Right cardiac atrium (tissue), 5 donors: ENCODE results near the gene STK35. TPM values are rescaled to one million over a fixed set of nuclear protein-coding genes. Genes with fewer than 3 reads are reported as not detected.
"Not testable (repeated sequence)": the region's sequence is repeated elsewhere in the genome, so short reads cannot be mapped to it uniquely, and the experiment has no call there.

ENCODE experiments used
- ATAC-seq, 2 donors: fragments of 200-7000 bp; cut with Tn5 transposase; one replicate each; pipeline versions ENCODE4 v1.8.0 to v1.9.1; 2020; ENCODE audit warnings: moderate library complexity in 2 of 2, mild to moderate bottlenecking in 1 of 2
- DNase-seq, 3 donors: peaks; one replicate each; pipeline ENCODE4 v3.0.0-alpha.2; 2020
- H3K27ac ChIP-seq: one replicate; pipeline ENCODE4 v1.5.1; 2013; ENCODE audit warnings: mild to moderate bottlenecking, low read length, control low read depth, moderate library complexity
- H3K27me3 ChIP-seq: one replicate; pipeline ENCODE4 v1.6.1; 2013; ENCODE audit not compliant: control insufficient read depth, insufficient read depth
- H3K4me1 ChIP-seq: one replicate; pipeline ENCODE4 v1.6.1; 2013; ENCODE audit warnings: low read length; ENCODE audit not compliant: control insufficient read depth, insufficient read depth
- H3K4me3 ChIP-seq: one replicate; pipeline ENCODE4 v1.5.1; 2013; ENCODE audit warnings: low read length, control low read depth
- H3K9me3 ChIP-seq: one replicate; pipeline ENCODE4 v1.6.1; 2013; ENCODE audit warnings: low read length; ENCODE audit not compliant: control insufficient read depth
- WGBS: extraction: QIAGEN DNeasy Blood & Tissue Kit; methylation state at CpG from one replicate; pipeline ENCODE4 v1.1.7; 2013; 5-methylcytosine and 5-hydroxymethylcytosine counted together
- intact Hi-C, 4 donors: fragments of 100-400 bp; cut with DNase I; formaldehyde crosslinking; loops; one replicate each; pipeline versions ENCODE4 v1.11.0 to v1.14.0; 2022 to 2023
- polyA plus RNA-seq: library from polyadenylated mRNA; stranded (reverse); fragments of 200-250 nt; gene quantifications from one replicate; pipeline ENCODE4 v1.2.3, GENCODE V29; 2013
- total RNA-seq, 4 donors: library from RNA; stranded (reverse); fragmentation: NEBNext Ultra II Directional; extraction: Animal tissue kit (Norgen Biotek cat#: 25700); gene quantifications; one replicate each; pipeline ENCODE4 v1.2.1, GENCODE V29; 2021
- donor health status: healthy with polysubstance abuse.
- donor health status: DM: no; HTN: yes; CAD: no.
- donor health status: DM: no; HTN: no; CAD: no.
- donor health status: DM: no; HTN: yes; CAD: no; lungs with severe emphysema.
- donor health status: DM: yes; HTN: yes; CAD: no.

The STK35 gene
- total and polyA plus RNA-seq, 5 donors: 7.8 to 16.5 (median 11.0) TPM

- ATAC-seq: peak; percentile 75 to 89
- Histone ChIP-seq H3K27me3 (no peaks in the 10 kb centered on the region), H3K4me3 (no peak overlapping the region), H3K9me3 (no peaks in the 10 kb centered on the region), H3K4me1 (peaks cover 2% of the 10 kb centered on the region), H3K27ac (no peak overlapping the region)
- intact Hi-C loops: loop anchor here (2.0 to 10.0 kb wide), 6 partner anchors 85 to 408 kb away; no protein-coding TSS in a partner anchor
- DNase-seq: peak; percentile 68 to 87 (median 79)
- 18% methylated on average over 17 of the region's 17 CpGs for WGBS
These were observed 70.9 kb downstream of the STK35 start for GRCh38 chr20:2172305-2173175.

DNA sequence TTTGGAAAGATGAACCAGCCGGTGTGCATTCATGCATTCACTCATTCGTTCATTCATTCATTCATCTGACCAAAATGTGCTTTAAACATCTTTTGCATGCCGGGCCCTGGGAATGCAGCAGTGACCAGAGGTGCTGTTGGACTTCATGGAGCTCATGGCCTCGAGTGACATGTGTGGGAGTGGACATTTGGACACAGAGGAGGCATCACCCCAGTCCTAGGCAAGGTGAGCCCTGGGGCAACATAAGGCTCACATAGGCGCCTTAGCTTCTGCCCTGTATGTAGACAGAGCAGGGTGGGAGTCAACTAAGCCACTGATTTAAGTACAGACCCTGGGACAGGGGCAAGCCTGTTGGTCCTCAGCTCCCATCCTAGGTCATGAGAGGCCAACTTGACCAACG, 71.6 kb downstream of the STK35 start:
- ATAC-seq: no peak
- no peak for DNase-seq
- WGBS: 59% methylated on average over 6 of the region's 6 CpGs
- Histone ChIP-seq H3K4me1 (peaks cover 2% of the 10 kb centered on the region), H3K4me3 (no peak overlapping the region), H3K27me3 (no peaks in the 10 kb centered on the region), H3K27ac (no peak overlapping the region), H3K9me3 (no peaks in the 10 kb centered on the region)
- intact Hi-C loops: loop anchor here (2.0 to 10.0 kb wide), 6 partner anchors 86 to 408 kb away; no protein-coding TSS in a partner anchor

- H3K27me3 ChIP-seq: no peaks in the 10 kb centered on the region
- peaks cover 2% of the 10 kb centered on the region for H3K4me1 ChIP-seq
- ATAC-seq (no peak), DNase-seq (no peak)
- H3K4me3 ChIP-seq: no peak overlapping the region
- H3K27ac ChIP-seq: no peak overlapping the region
- 85% methylated on average over 3 of the region's 3 CpGs for WGBS
- intact Hi-C loops: loop anchor here (5.0 to 10.0 kb wide), 4 partner anchors 87 to 409 kb away; no protein-coding TSS in a partner anchor
- no peaks in the 10 kb centered on the region for H3K9me3 ChIP-seq
These were observed 72.4 kb downstream of the STK35 start for GRCh38 chr20:2174067-2174466.

GRCh38 chr20:2176946-2177345, 75.3 kb downstream of the STK35 start:
- Histone ChIP-seq H3K9me3 (no peaks in the 10 kb centered on the region), H3K27ac (no peak overlapping the region), H3K4me1 (peaks cover 2% of the 10 kb centered on the region), H3K27me3 (no peaks in the 10 kb centered on the region), H3K4me3 (no peak overlapping the region)
- ATAC-seq (no peak), DNase-seq (no peak)
- intact Hi-C loops: loop anchor here in 3 of 4 donors (10.0 kb wide), 2 partner anchors 212 to 412 kb away; no protein-coding TSS in a partner anchor
- WGBS: 33% methylated on average over 9 of the region's 9 CpGs

GRCh38 chr20:2178318-2179232, 76.9 kb downstream of the STK35 start:
- Histone ChIP-seq H3K4me1 (peaks cover 2% of the 10 kb centered on the region), H3K4me3 (no peak overlapping the region), H3K27me3 (no peaks in the 10 kb centered on the region), H3K27ac (no peak overlapping the region), H3K9me3 (no peaks in the 10 kb centered on the region)
- DNase-seq: no peak
- 44% methylated on average over 17 of the region's 17 CpGs for WGBS
- intact Hi-C loops: loop anchor here in 3 of 4 donors (10.0 kb wide), 2 partner anchors 214 to 414 kb away; no protein-coding TSS in a partner anchor
- no peak for ATAC-seq

DNA sequence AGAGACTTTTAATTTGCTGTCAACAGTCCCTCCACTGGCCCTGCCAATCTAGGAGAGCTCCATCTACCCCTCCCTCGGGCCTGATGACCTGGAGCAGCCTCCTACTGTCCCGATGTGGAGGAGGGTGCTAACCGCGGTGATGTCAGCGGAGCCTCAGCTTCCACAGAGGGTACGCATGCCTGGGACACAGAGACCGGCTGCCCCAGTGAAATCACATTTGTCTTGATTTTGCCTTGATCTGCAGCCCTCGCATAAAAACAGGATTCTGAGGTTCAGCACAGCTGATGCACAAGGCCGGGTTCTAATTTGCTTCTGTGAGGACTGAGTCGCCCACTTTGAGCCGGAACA, 77.6 kb downstream of the STK35 start:
- no peak overlapping the region for H3K4me3 ChIP-seq
- DNase-seq (no peak), ATAC-seq (no peak)
- H3K27me3 ChIP-seq: no peaks in the 10 kb centered on the region
- intact Hi-C loops: loop anchor here in 3 of 4 donors (10.0 kb wide), 2 partner anchors 214 to 414 kb away; no protein-coding TSS in a partner anchor
- H3K9me3 ChIP-seq: no peaks in the 10 kb centered on the region
- WGBS: 78% methylated on average over 11 of the region's 11 CpGs
- H3K27ac ChIP-seq: no peak overlapping the region
- H3K4me1 ChIP-seq: peaks cover 2% of the 10 kb centered on the region

DNA sequence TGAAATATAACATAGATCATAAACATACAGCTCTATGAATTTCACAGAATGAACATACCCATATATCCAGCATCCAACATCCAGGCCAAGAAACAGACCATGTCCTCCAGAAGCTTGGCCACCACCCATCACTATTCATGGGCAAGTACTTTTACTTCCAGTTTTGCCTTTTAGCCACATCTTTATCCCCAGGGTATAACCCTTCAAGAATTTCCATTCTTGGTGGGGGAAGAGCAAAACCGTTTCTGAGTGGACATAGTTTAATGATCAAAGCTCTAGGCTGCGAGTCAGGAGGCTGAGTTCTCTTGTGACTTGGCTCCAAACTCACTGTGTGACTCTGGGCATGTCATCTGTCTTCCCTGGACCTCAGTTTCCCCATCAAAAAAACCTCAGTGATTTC, 78.3 kb downstream of the STK35 start:
- Histone ChIP-seq H3K4me3 (no peak overlapping the region), H3K27ac (no peak overlapping the region), H3K27me3 (no peaks in the 10 kb centered on the region), H3K9me3 (no peaks in the 10 kb centered on the region), H3K4me1 (peaks cover 2% of the 10 kb centered on the region)
- no peak for DNase-seq
- intact Hi-C loops: loop anchor here in 3 of 4 donors (10.0 kb wide), 2 partner anchors 215 to 415 kb away; no protein-coding TSS in a partner anchor
- no peak for ATAC-seq
- WGBS: 74% methylated on average over 2 of the region's 2 CpGs

DNA sequence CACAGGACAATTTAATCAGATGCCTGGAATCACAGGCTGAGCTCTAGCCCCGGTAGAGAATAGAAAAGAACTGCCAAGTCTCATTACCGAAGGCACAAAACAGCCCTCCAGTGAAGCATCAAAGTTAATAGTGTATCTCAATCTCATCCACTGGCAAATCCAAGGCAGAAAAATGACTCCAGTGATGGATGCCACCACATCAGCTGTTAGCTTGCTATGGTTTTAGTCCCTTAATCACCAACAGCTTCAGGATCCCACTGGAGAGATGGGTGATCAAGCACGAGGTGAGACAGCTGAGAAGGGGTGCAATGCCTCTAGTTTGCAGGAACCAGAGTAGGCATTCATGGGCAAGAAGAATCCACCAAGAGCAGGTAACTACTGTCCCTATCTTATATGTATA, 81.8 kb downstream of the STK35 start:
- ATAC-seq (no peak), DNase-seq (no peak)
- no peaks in the 10 kb centered on the region for H3K27me3 ChIP-seq
- no peaks in the 10 kb centered on the region for H3K4me1 ChIP-seq
- H3K9me3 ChIP-seq: no peaks in the 10 kb centered on the region
- no peak overlapping the region for H3K4me3 ChIP-seq
- no peak overlapping the region for H3K27ac ChIP-seq
- intact Hi-C loops: no loop called here
- 82% methylated on average over 3 of the region's 3 CpGs for WGBS

DNA sequence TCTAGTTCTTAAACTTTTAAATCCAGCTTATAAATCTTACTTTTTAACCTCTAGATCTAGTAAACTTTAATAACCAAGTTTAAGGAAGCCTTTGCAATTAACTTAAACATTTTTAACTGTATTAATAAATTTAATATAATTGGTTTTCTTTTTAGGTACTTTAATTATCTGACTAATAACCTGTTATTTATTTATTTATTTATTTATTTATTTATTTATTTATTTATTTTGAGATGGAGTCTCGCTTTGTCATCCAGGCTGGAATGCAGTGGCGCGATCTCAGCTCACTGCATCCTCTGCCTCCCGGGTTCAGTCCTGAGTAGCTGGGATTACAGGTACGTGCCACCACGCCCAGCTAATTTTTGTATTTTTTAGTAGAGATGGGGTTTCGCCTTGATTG, 83.3 kb downstream of the STK35 start:
- 97% methylated on average over 7 of the region's 7 CpGs for WGBS
- DNase-seq, H3K27me3 ChIP-seq, ATAC-seq, H3K4me3 ChIP-seq, intact Hi-C loops, H3K27ac ChIP-seq, H3K9me3 ChIP-seq, H3K4me1 ChIP-seq: not testable (repeated sequence)

GRCh38 chr20:2195614-2196013, 94.0 kb downstream of the STK35 start:
- WGBS: 67% methylated on average over 5 of the region's 5 CpGs
- H3K27ac ChIP-seq: no peak overlapping the region
- H3K4me1 ChIP-seq: no peaks in the 10 kb centered on the region
- intact Hi-C loops: no loop called here
- no peaks in the 10 kb centered on the region for H3K9me3 ChIP-seq
- ATAC-seq: no peak
- no peak overlapping the region for H3K4me3 ChIP-seq
- no peak for DNase-seq
- H3K27me3 ChIP-seq: no peaks in the 10 kb centered on the region

DNA sequence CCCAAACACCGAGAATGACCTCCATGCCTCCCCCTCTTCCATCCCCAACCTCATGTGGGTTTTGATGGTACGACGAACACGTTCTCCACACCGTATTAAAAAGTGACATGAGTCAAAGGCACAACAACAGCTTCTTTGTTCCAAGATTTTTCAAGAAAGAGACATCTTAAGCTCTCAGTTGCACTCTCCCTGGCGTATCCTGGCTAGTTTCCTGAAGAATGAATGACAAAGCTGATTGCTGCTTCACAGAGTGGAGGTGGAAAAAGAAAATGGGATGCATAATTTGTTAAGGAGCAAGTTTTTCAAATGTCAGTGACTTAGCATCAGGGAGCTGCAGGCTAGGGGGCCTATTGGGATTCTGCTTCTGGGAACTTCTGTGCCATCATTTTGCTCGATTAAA, 95.5 kb downstream of the STK35 start:
- Histone ChIP-seq H3K27me3 (no peaks in the 10 kb centered on the region), H3K4me3 (no peak overlapping the region), H3K4me1 (no peaks in the 10 kb centered on the region), H3K9me3 (no peaks in the 10 kb centered on the region), H3K27ac (no peak overlapping the region)
- DNase-seq (no peak), ATAC-seq (no peak)
- WGBS: 61% methylated on average over 7 of the region's 7 CpGs
- intact Hi-C loops: no loop called here
